Endothelial cell of umbilical vein (primary cell): ENCODE measurements around the gene SLC26A11.

Experiments used
- CTCF ChIP-seq, 2 donors: IDR thresholded peaks; 1 replicate in 1 of 2; 2 replicates in 1 of 2; pipeline ENCODE4 v1.5.1; 2011; ENCODE audit warnings: low read length in 2 of 2, mild to moderate bottlenecking in 2 of 2, moderate library complexity in 2 of 2, control low read depth in 1 of 2, inconsistent platforms in 1 of 2, low read depth in 1 of 2; ENCODE audit not compliant: insufficient read depth in 1 of 2; ENCODE audit errors: extremely low read depth in 1 of 2
- EZH2 ChIP-seq: IDR thresholded peaks from 2 replicates; pipeline ENCODE4 v1.6.1; 2012; ENCODE audit warnings: borderline replicate concordance, low read depth, mild to moderate bottlenecking, moderate library complexity, low read length, inconsistent platforms; ENCODE audit not compliant: severe bottlenecking
- FOS ChIP-seq: IDR thresholded peaks from 2 replicates; pipeline ENCODE4 v1.6.1; 2011; ENCODE audit warnings: mild to moderate bottlenecking, low read length, moderate library complexity, borderline replicate concordance; ENCODE audit not compliant: insufficient read depth
- GATA2 ChIP-seq: IDR thresholded peaks from 2 replicates; pipeline ENCODE4 v1.7.0; 2011; ENCODE audit warnings: low read depth, mild to moderate bottlenecking, moderate library complexity, mixed read lengths, low read length; ENCODE audit not compliant: insufficient read length, insufficient read depth
- JUN ChIP-seq: IDR thresholded peaks from 2 replicates; pipeline ENCODE4 v1.6.1; 2011; ENCODE audit warnings: borderline replicate concordance, low read depth; ENCODE audit not compliant: insufficient read length, insufficient read depth
- MAX ChIP-seq: IDR thresholded peaks from 2 replicates; pipeline ENCODE4 v1.6.1; 2011; ENCODE audit not compliant: insufficient read depth, insufficient read length
- POLR2A ChIP-seq: IDR thresholded peaks from 2 replicates; pipeline ENCODE4 v1.6.1; 2012; ENCODE audit warnings: low read depth, mild to moderate bottlenecking, control low read depth, low read length
- POLR2AphosphoS5 ChIP-seq: IDR thresholded peaks from 2 replicates; pipeline ENCODE4 v1.6.1; 2012; ENCODE audit warnings: low read depth, mild to moderate bottlenecking, control low read depth, low read length, moderate library complexity; ENCODE audit not compliant: insufficient read depth

GRCh38 chr17:80294210-80294609 lies 74.0 kb downstream of the SLC26A11 start:
- no peak for TF ChIP-seq POLR2AphosphoS5
- no peak for TF ChIP-seq POLR2A
- TF ChIP-seq CTCF (IDR thresholded peaks at IDR 0.05; ENCODE audit: extremely low read depth in 1 of 2, insufficient read depth in 1 of 2, low read depth in 1 of 2, low read length in 2 of 2), result no peak
- no peak for TF ChIP-seq MAX
- no peak for TF ChIP-seq FOS
- TF ChIP-seq EZH2, result no peak
- TF ChIP-seq JUN, result no peak
- no peak for TF ChIP-seq GATA2
